Heart left ventricle (tissue), 16 donors: ENCODE measurements around the gene MEX3A. TPM values are rescaled to one million over a fixed set of nuclear protein-coding genes. Genes with fewer than 3 reads are reported as not detected.

Source experiments
- ATAC-seq, 4 donors: fragments of 200-7000 bp; cut with Tn5 transposase; one replicate each; pipeline ENCODE4 v1.9.1; 2020 to 2022; ENCODE audit warnings: moderate library complexity in 4 of 4, mild to moderate bottlenecking in 3 of 4, moderate number of reproducible peaks in 1 of 4
- DNase-seq, 5 donors: peaks; one replicate each; pipeline ENCODE4 v3.0.0-alpha.2; 2020
- H3K27ac ChIP-seq, 12 donors: fragments of 200-600 bp; sonication (generic) in 4 of 12; one replicate each; pipeline versions ENCODE4 v1.5.0 to v1.8.0; 2016 to 2022; ENCODE audit warnings: mild to moderate bottlenecking in 2 of 12
- H3K27me3 ChIP-seq, 9 donors: fragments of 200-600 bp; sonication (generic) in 2 of 9; one replicate each; pipeline versions ENCODE4 v1.5.1 to v1.8.0; 2016 to 2022; ENCODE audit warnings: mild to moderate bottlenecking in 3 of 9
- H3K36me3 ChIP-seq, 9 donors: fragments of 200-600 bp; sonication (generic) in 2 of 9; one replicate each; pipeline versions ENCODE4 v1.5.0 to v1.8.0; 2018 to 2022; ENCODE audit warnings: mild to moderate bottlenecking in 2 of 9
- H3K4me1 ChIP-seq, 12 donors: fragments of 200-600 bp; sonication (generic) in 4 of 12; one replicate each; pipeline versions ENCODE4 v1.5.0 to v1.8.0; 2016 to 2022; ENCODE audit warnings: mild to moderate bottlenecking in 3 of 12
- H3K4me3 ChIP-seq, 12 donors: fragments of 200-600 bp; sonication (generic) in 4 of 12; one replicate each; pipeline versions ENCODE4 v1.5.0 to v1.8.0; 2017 to 2022; ENCODE audit warnings: mild to moderate bottlenecking in 9 of 12, moderate library complexity in 4 of 12
- H3K9me3 ChIP-seq, 12 donors: fragments of 200-600 bp; sonication (generic) in 4 of 12; one replicate each; pipeline versions ENCODE4 v1.5.0 to v1.8.0; 2016 to 2022; ENCODE audit warnings: mild to moderate bottlenecking in 1 of 12
- POLR2A ChIP-seq, 2 donors: fragments of 450-650 bp; IDR thresholded peaks; one replicate each; pipeline ENCODE4 v1.6.1; 2017; ENCODE audit warnings: antibody characterized with exemption in 2 of 2, mild to moderate bottlenecking in 2 of 2, moderate library complexity in 2 of 2
- WGBS, 4 donors: extraction: QIAGEN DNeasy Blood & Tissue Kit in 2 of 4; methylation state at CpG; one replicate each; pipeline versions ENCODE4 v1.1.5 to v1.1.7; 2013 to 2018; 5-methylcytosine and 5-hydroxymethylcytosine counted together
- intact Hi-C, 10 donors: fragments of 100-400 bp; cut with DNase I; formaldehyde crosslinking; loops; one replicate each; pipeline versions ENCODE4 v1.11.1 to v1.14.2; 2022
- polyA plus RNA-seq, 2 donors: library from polyadenylated mRNA; stranded (reverse); fragments of 200-250 nt; gene quantifications; one replicate each; pipeline ENCODE4 v1.2.3, GENCODE V29; 2013
- total RNA-seq, 9 donors: library from RNA; depleted of rRNA in 2 of 9; stranded (reverse); fragments of >200 nt in 2 of 9; fragmentation: NEBNext Ultra II Directional in 3 of 9; extraction: Animal tissue kit (Norgen Biotek cat#: 25700) in 3 of 9; gene quantifications; one replicate each; pipeline versions ENCODE4 v1.1.0 to v1.2.4, GENCODE V29; 2016 to 2023
- TF ChIP-seq, protein P1 (sequence below), 12 donors: fragments of 200-600 bp; sonication (generic) in 4 of 12; IDR thresholded peaks; one replicate each; pipeline versions ENCODE4 v1.5.0 to v1.8.0; 2018 to 2022; ENCODE audit warnings: antibody characterized with exemption in 12 of 12, mild to moderate bottlenecking in 5 of 12
- donor health status: ischemic (EF 13 %, LVEDD 7.1; RV severe dilation, severe dysfunction).
- donor health status: healthy with polysubstance abuse.
- donor health status: DM: no; HTN: yes; CAD: no.
- donor health status: DM: no; HTN: no; CAD: no.
- donor health status: ischemic (EF 25% LVEDD 6.9; RV normal size, moderate dysfunction).
- donor health status: ischemic (EF 25% LVEDD 5.7; RV mildly dilated, moderate dysfunction).
- donor health status: healthy.
- donor health status: DM: yes; HTN: yes; CAD: no.
- donor health status: ischemic (EF 35%, LVEDD 5.7; RV mildly dilated, moderate dysfunction).
- donor health status: nonischemic (EF 11% LVEDD 7.7; RV severe dilation, severe dysfunction).
- donor health status: DM: yes; HTN: yes; CAD: no.
- donor health status: PGD.
- donor health status: ischemic (EF 29% LVEDD 5.4; RV normal size, mild dysfunction).
- donor health status: nonischemic (EF 23%, LVEDD 6.1; RV moderate dilation, normal function).

MEX3A gene
- total and polyA plus RNA-seq, 11 donors, result 0.12 to 0.53 (median 0.32) TPM

GRCh38 chr1:156089704-156090103, 7.4 kb upstream of the MEX3A start:
- H3K4me3 ChIP-seq, result no peak overlapping the region
- DNase-seq (no peak), ATAC-seq (no peak)
- H3K36me3 ChIP-seq, result no peaks in the 10 kb centered on the region
- peaks cover 0 to 21% (median 6%) of the 10 kb centered on the region in 12 donors for H3K4me1 ChIP-seq
- intact Hi-C loops, result loop anchor here (1.0 to 5.0 kb wide), 4 partner anchors 133 to 136 kb away; no protein-coding TSS in a partner anchor
- TF ChIP-seq, protein P1, sequence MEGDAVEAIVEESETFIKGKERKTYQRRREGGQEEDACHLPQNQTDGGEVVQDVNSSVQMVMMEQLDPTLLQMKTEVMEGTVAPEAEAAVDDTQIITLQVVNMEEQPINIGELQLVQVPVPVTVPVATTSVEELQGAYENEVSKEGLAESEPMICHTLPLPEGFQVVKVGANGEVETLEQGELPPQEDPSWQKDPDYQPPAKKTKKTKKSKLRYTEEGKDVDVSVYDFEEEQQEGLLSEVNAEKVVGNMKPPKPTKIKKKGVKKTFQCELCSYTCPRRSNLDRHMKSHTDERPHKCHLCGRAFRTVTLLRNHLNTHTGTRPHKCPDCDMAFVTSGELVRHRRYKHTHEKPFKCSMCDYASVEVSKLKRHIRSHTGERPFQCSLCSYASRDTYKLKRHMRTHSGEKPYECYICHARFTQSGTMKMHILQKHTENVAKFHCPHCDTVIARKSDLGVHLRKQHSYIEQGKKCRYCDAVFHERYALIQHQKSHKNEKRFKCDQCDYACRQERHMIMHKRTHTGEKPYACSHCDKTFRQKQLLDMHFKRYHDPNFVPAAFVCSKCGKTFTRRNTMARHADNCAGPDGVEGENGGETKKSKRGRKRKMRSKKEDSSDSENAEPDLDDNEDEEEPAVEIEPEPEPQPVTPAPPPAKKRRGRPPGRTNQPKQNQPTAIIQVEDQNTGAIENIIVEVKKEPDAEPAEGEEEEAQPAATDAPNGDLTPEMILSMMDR (IDR thresholded peaks at IDR 0.05), result no peak
- no peak for TF ChIP-seq POLR2A (IDR thresholded peaks at IDR 0.05)
- 64 to 74% (median 69%) methylated on average over 6 of the region's 6 CpGs for WGBS, 4 donors
- peak overlapping the region in 2 of 12 donors; percentile 5 to 76 for H3K27ac ChIP-seq
- H3K27me3 ChIP-seq, result no peaks in the 10 kb centered on the region
- H3K9me3 ChIP-seq, result no peaks in the 10 kb centered on the region

DNA sequence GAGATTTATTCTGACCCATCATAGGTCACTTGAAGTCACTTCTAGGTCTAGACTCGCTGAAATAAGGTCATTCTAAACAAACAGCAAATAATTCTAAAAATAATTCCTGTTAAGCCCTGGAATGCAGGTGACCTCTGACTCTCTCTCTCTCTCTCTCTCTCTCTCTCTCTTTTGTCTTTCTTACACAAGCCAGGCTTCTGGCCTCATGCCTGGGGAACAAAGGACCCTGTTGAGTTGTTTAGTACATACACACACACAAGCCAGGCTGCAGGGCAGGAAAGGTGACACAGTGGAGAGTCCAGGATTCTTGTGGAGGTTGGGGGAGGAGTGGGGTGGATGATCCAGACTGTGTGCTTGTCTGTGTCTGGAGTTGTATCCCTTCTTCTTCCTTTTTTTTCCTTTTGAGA, 4.0 kb upstream of the MEX3A start:
- Histone ChIP-seq H3K4me3 (no peak overlapping the region), H3K27me3 (peaks cover 0 to 7% (median 0%) of the 10 kb centered on the region in 9 donors), H3K36me3 (no peaks in the 10 kb centered on the region), H3K4me1 (peaks cover 0 to 36% (median 13%) of the 10 kb centered on the region in 12 donors), H3K27ac (peak overlapping the region in 1 of 12 donors; percentile 19), H3K9me3 (no peaks in the 10 kb centered on the region)
- DNase-seq, result peak in 3 of 5 donors; percentile 46 to 84 (median 66)
- intact Hi-C loops, result no loop called here
- peak; percentile 34 to 59 (median 52) for ATAC-seq
- TF ChIP-seq, protein P1 (IDR thresholded peaks at IDR 0.05), result no peak
- no peak for TF ChIP-seq POLR2A (IDR thresholded peaks at IDR 0.05)
- WGBS, 4 donors, result 9 to 38% (median 23%) methylated on average over 1 of the region's 1 CpG

- peak overlapping the region in 2 of 12 donors; percentile 81 to 92 for H3K4me3 ChIP-seq
Measured at GRCh38 chr1:156083800-156084790, 1.8 kb upstream of the MEX3A start.

More at GRCh38 chr1:156083800-156084790, 1.8 kb upstream of the MEX3A start:
- Histone ChIP-seq H3K9me3 (no peaks in the 10 kb centered on the region), H3K4me1 (peaks cover 0 to 36% (median 9%) of the 10 kb centered on the region in 12 donors), H3K36me3 (no peaks in the 10 kb centered on the region), H3K27me3 (peaks cover 0 to 11% (median 0%) of the 10 kb centered on the region in 9 donors), H3K27ac (peak overlapping the region in 1 of 12 donors; percentile 14)
- 64 to 77% (median 70%) methylated on average over 7 of the region's 7 CpGs for WGBS, 4 donors
- intact Hi-C loops, result no loop called here
- ATAC-seq, result no peak
- TF ChIP-seq, protein P1 (IDR thresholded peaks at IDR 0.05), result no peak
- TF ChIP-seq POLR2A (IDR thresholded peaks at IDR 0.05), result no peak
- DNase-seq, result no peak
